Forelimb muscle (tissue), 1 donor: Measurements from ENCODE around the gene RCAN1. TPM values are rescaled to one million over a fixed set of nuclear protein-coding genes. Genes with fewer than 3 reads are reported as not detected.
"Not testable (repeated sequence)": the region's sequence is repeated elsewhere in the genome, so short reads cannot be mapped to it uniquely, and the experiment has no call there.

Experiments used
- DNase-seq: peaks from one replicate; pipeline ENCODE4 v3.0.0-alpha.2; 2013; ENCODE audit warnings: low read depth
- polyA plus RNA-seq: library from polyadenylated mRNA; unstranded; fragments of 120-200 nt; gene quantifications from one replicate; pipeline ENCODE4 v1.2.1, GENCODE V29; 2013; ENCODE audit not compliant: insufficient read length

RCAN1 gene
- polyA plus RNA-seq, 1 donor = 16.3 TPM

GRCh38 chr21:34621434-34622350, 6.8 kb upstream of the RCAN1 start:
- DNase-seq = no peak

- DNase-seq = no peak
Measured at GRCh38 chr21:34619841-34620665, 5.1 kb upstream of the RCAN1 start.

DNA sequence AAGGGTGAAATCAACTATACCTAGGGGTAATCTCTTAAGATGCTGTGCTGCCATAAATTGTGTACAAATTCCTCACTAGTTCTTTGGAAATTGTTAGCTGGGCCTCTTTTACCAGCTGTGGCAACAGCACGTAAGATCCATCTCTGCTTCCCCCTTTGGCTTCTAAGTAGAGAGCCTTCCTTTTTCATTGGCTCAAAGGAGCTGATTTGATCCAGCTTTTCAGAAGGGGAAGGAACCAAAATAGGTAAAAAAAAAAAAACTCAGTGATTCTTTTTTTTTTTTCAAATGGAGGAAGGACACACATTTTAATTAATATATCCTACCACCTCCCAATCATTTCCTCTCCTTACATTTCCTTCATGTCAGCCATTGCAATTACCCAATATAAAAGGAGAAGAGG, 4.0 kb upstream of the RCAN1 start:
- DNase-seq = no peak

DNA sequence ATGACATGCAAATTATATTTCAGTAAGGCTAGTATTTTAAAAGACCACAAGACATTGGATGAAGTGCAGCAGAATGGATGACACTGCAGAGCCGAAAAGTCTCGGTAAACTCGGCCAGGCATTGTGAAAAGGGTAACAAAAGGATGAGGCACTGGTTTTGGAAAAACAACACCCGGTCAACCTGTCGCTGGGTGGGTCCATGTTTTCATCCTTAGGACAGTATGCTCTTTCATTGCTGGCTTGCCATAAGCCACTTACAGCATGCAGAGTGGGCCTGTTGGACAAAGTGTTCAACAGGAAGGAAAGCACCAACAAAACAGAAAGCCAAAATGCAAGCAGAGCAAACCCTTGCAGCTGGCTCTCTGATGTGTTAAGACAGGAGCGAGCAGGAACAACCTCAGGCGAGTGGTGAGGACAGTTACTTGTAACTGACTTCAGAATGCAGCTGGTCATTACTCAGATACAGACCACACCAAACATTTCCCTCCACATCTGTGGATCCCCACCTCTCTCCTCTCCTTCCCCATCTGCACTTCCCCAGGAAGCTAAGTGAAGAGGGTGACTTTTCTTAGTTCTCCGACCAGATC, 2.9 kb upstream of the RCAN1 start:
- no peak for DNase-seq

DNA sequence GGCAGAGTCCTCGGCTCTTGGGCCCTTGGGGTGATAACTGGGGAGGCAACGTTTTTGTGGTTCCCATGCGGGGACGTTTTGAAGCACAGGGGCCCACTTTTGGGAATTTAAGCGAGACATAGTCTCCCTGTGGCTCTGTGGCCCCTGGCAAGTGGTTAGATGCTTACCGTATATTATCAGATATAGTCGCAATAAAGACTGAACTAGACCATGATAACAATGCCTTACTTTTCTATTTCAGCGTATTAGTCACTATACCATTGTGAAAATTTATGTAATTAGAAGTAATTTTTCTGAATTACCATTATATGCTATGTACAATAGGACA, 538 bp upstream of the RCAN1 start:
- DNase-seq = no peak

DNA sequence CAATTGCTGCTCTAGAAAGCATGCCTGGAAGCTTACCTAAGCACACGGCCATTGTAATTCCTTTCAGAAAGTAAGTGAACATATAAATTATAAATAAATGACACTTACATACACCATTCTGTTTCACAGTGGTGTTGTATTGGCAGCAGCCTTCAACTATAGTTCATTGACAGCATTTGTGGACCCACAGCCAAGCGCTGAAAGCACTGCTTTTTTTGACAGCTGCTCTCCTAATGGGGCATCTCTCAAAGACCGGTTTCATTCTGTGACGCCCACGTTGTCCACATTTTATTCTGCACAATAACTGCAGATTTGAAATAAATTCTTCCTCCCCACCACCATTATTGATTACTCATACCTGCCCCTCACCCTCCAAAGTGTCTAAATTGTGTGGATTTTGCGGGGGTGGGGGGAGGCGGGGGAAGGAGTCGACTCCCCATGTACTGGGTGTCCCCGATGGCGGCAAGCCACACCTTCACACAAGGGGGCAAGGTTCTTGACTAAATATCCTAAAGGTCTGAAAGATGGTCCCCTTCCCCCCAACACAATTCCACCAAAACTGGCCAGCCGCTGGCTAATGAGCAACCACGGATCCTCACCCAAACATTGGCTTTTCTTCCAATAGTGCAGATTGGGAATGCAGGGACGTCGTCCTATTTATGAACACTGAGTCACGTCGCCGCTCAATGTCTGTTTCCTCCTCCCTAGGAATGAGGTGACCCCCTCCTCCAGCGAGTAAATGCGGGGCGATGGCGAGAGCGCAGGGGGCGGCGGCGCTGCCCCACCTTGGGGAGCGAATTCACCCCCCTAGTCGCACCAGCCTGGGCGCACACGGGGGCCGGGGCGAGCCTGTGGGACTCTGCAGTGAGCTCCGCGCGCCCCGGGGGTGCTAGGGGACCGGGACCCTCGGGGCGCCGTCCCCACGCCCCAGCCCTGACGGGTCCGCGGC, 960 bp downstream of the RCAN1 start:
- DNase-seq = no peak

- DNase-seq = no peak
Measured at GRCh38 chr21:34612557-34612956, 2.4 kb downstream of the RCAN1 start.

- DNase-seq = no peak
Measured at GRCh38 chr21:34612056-34612455, 2.9 kb downstream of the RCAN1 start.

- DNase-seq = no peak
Measured at GRCh38 chr21:34611528-34611927, 3.4 kb downstream of the RCAN1 start.

DNA sequence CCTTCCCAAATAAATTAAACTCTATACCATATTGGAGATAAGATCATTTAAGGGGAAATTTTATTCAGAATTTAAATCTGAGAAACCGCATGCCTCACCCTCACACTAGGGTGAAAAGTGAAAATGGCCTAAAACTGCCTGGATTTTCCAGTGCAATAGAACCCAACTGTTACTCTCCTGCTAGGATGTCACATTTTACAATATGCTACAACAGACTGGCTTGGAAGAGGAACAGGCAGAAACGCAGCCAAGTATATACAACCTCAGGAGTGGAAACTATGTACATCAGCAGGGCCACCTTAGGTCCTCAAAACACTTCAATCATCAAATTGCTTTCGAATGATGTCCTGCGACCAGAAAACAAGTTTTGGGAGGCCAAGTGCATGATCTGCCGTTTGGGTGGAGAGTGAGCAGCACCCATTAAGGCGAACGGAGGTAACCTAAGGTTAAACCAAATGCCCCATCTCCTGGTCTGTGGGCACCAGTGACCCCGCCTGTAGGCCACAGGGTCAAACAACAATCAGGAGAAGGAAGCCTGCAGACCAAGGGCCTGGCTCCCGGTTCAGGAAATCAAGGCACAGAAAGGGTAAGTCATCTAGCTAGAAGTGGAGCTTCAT, 4.9 kb downstream of the RCAN1 start:
- no peak for DNase-seq

DNA sequence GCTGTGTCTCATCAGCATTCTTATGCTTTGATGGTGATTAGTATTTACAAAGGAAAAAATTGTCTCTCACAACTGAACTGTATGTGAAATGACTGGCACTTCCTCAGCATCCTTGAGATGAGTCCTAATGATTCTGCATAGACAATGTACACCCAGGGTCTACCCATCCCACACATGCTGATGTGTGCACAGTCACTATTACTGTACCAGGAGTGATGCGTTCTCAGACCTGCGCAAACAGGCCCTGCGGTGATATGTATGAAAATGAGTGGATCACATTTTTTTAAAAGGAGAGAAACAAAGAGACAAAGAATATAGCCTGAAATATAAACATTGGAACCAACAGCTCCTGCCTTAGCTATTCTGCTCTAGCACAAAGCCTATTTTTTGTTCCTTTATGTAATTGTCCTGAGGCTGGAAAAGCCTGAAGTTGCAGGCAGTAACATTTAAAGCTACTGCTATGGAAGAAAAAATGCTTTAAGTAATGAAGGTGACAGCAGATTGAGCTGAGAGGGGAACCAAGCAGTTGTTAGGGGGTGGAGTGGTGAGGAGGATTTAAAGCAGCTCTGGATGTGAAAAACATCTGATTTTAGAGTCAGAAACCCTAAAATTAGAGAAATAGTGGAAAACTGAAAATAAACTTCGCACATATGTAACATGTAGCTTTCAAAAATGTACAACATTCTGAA, 5.5 kb downstream of the RCAN1 start:
- no peak for DNase-seq

DNA sequence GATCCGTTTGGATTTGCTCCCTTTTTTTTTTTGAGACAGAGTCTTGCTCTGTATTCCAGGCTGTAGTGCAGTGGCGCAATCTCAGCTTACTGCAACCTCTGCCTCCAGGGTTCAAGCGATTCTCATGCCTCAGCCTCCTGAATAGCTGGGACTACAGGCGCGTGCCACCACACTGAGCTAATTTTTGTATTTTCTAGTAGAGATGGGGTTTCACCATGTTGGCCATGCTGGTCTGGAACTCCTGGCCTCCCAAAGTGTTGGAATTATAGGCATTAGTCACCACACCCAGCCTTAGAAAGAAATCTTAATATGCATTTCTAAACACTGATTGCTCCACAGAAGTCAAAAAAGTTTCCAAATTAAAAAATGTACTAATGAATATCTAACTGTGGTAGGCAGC, 7.5 kb downstream of the RCAN1 start:
- DNase-seq = not testable (repeated sequence)

DNA sequence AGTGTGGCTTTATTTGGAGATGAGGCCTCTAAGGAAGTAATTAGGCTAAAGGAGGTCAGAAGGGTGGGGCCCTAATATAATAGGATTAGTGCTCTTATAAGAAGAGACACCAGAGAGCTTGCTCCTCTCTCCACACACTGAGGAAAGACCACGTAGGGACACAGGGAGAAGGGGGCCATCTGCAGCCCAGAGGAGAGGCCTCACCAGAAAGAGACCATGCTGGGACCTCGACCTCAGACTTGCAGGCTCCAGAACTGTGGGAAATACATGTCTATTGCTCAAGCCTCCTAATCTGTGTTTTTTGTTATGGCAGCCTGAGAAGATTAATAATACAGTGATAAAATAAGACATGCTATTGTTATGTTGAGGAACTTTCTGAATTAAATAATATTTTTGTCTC, 8.3 kb downstream of the RCAN1 start:
- no peak for DNase-seq

DNA sequence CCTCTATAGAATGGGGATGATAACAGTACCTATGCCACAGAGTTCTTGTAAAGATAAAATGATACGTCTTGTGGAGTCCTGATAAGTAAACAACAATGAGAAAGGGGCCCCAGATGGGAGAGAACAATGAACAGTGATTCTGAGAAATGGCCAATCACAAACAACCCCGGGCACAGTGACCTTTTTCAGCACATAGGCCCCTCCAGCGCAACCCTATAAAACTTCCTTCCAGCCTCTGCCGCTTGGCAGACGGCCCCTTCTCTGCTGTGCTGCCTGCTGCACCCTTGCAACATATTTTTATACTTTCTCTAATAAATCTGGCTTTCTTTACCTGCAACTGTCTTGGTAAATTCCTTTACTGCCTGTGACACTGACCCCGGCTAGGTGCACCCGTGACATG, 8.9 kb downstream of the RCAN1 start:
- DNase-seq = no peak

- DNase-seq = not testable (repeated sequence)
Measured at GRCh38 chr21:34604956-34605355, 10.0 kb downstream of the RCAN1 start.

DNA sequence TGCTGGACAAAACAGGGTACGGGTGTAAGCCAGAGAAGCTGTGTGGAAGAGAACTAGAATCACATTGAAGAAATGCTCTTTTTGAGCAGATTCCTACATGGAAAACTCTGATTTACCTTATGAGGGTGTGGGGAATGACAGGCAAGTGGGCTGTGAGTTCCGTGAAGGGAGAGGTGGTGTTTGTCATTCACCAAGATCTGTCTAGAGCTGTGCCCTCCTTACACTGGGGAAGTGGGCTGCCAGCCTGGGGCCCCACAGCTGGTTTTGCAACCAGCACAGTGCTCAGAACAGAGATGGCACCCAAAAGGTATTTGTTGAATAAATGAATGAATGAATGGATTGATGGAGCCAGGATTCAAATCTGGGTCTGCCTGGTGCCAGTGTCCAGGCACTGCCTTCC, 10.4 kb downstream of the RCAN1 start:
- DNase-seq = no peak

DNA sequence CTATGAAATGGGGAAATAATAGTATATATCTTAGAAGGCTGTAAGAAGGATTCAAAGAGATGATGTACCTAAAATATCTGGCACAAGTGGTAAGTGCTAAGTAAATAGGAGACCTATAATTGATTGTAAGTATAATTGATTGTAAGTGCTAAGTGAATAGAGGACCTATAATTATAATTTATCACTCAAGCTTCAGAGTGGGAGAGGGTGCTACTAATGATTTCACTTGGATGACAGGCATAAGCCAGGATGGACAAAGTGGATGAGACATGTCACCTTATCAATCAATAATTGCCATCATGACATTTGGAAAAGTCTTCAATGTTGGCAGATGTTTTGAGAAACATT, 11.2 kb downstream of the RCAN1 start:
- DNase-seq = no peak

- peak; percentile 39 for DNase-seq
Measured at GRCh38 chr21:34603002-34603709, 11.8 kb downstream of the RCAN1 start.

DNA sequence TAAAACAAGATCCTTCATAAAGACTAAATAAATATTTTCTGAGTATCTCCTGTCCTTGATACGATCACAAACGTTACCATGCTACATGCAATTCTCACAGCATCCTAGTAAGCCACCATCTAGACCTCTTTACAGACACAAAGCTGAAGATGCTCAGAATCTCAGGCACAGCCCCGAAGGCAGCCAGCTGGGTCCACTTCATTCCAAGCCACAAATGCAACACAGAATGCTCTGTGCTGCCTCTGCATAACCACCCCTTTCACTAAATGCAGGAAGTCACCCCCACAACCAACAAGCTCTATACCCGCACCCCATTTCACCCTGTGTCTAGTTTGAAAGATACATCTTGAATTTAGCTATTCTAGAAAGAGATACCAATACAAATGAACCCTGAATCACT, 12.9 kb downstream of the RCAN1 start:
- DNase-seq = no peak
